Measurements from ENCODE around the gene FAM193B.

Gene FAM193B

GRCh38 chr5:177502886-177503285 lies 51.5 kb downstream of the FAM193B start:
- no peak for DNase-seq (ENCODE audit: low read depth)
- no peak overlapping the region for H3K4me3 ChIP-seq (ENCODE audit: control insufficient read depth, low read depth, low read length)
- TF ChIP-seq CTCF (conservative IDR thresholded peaks at IDR 0.05; ENCODE audit: control insufficient read depth, insufficient read depth, low read depth, low read length), result no peak

- TF ChIP-seq CTCF (conservative IDR thresholded peaks at IDR 0.05; ENCODE audit: control insufficient read depth, insufficient read depth, low read depth, low read length), result no peak
- H3K4me3 ChIP-seq (ENCODE audit: control insufficient read depth, low read depth, low read length), result no peak overlapping the region
- no peak for DNase-seq (ENCODE audit: low read depth)
These were observed 52.3 kb downstream of the FAM193B start for GRCh38 chr5:177501874-177502678.

GRCh38 chr5:177500685-177501522 lies 53.5 kb downstream of the FAM193B start:
- peak; percentile 93 for TF ChIP-seq CTCF (conservative IDR thresholded peaks at IDR 0.05; ENCODE audit: control insufficient read depth, insufficient read depth, low read depth, low read length)
- DNase-seq (ENCODE audit: low read depth), result peak; percentile 85
- no peak overlapping the region for H3K4me3 ChIP-seq (ENCODE audit: control insufficient read depth, low read depth, low read length)

GRCh38 chr5:177499842-177500241 lies 54.5 kb downstream of the FAM193B start:
- no peak for DNase-seq (ENCODE audit: low read depth)

GRCh38 chr5:177498013-177498787 lies 56.2 kb downstream of the FAM193B start:
- DNase-seq (ENCODE audit: low read depth), result no peak

More at GRCh38 chr5:177499842-177500241, 54.5 kb downstream of the FAM193B start:
- no peak overlapping the region for H3K4me3 ChIP-seq (ENCODE audit: control insufficient read depth, low read depth, low read length)
- no peak for TF ChIP-seq CTCF (conservative IDR thresholded peaks at IDR 0.05; ENCODE audit: control insufficient read depth, insufficient read depth, low read depth, low read length)

More at GRCh38 chr5:177498013-177498787, 56.2 kb downstream of the FAM193B start:
- peak overlapping the region; percentile 52 for H3K4me3 ChIP-seq (ENCODE audit: control insufficient read depth, low read depth, low read length)
- no peak for TF ChIP-seq CTCF (conservative IDR thresholded peaks at IDR 0.05; ENCODE audit: control insufficient read depth, insufficient read depth, low read depth, low read length)

Data from fibroblast of mammary gland (primary cell).